Cardiac muscle cell (in vitro differentiated cells and primary cell): ENCODE data around the gene HNRNPF. TPM values are rescaled to one million over a fixed set of nuclear protein-coding genes. Genes with fewer than 3 reads are reported as not detected.

ENCODE experiments used
- DNase-seq, 2 donors: peaks; one replicate each; pipeline versions ENCODE4 v3.0.0 to v3.0.0-alpha.2; 2010 to 2017; ENCODE audit warnings: low read depth in 1 of 2, low spot score in 1 of 2
- H3K27ac ChIP-seq: fragments of 200-600 bp; sonication (generic); 2 replicates; pipeline ENCODE4 v1.5.1; 2016
- H3K27me3 ChIP-seq: fragments of 200-600 bp; sonication (generic); 2 replicates; pipeline ENCODE4 v1.6.0; 2016; ENCODE audit warnings: control low read depth
- H3K36me3 ChIP-seq: fragments of 200-600 bp; sonication (generic); 2 replicates; pipeline ENCODE4 v1.5.1; 2016; ENCODE audit warnings: control low read depth
- H3K4me1 ChIP-seq: fragments of 200-600 bp; sonication (generic); 2 replicates; pipeline ENCODE4 v1.8.1; 2017; ENCODE audit warnings: low read depth, mild to moderate bottlenecking, mixed run types
- H3K4me3 ChIP-seq: fragments of 200-600 bp; sonication (generic); 2 replicates; pipeline ENCODE4 v1.5.1; 2016; ENCODE audit warnings: mild to moderate bottlenecking
- H3K9me3 ChIP-seq: fragments of 200-600 bp; sonication (generic); 2 replicates; pipeline ENCODE4 v1.5.1; 2017; ENCODE audit warnings: low read depth, mild to moderate bottlenecking, control low read depth
- polyA plus RNA-seq: library from polyadenylated mRNA; unstranded; fragments of >200 nt; fragmentation: Nextera tagmentation; extraction: Ambion mirVana; gene quantifications from 2 replicates; pipeline ENCODE4 v1.2.1, GENCODE V29; 2016
- total RNA-seq: library from RNA; depleted of rRNA; stranded (reverse); fragments of >200 nt; gene quantifications from 2 replicates; pipeline ENCODE4 v1.2.3, GENCODE V29; 2016
- TF ChIP-seq, protein P1 (sequence below): IDR thresholded peaks from 2 replicates; pipeline ENCODE4 v1.5.1; 2012; ENCODE audit warnings: low read depth, mild to moderate bottlenecking, low read length

The HNRNPF gene
- total and polyA plus RNA-seq, 2 experiments from 2014 or later: 111 to 180 TPM

DNA sequence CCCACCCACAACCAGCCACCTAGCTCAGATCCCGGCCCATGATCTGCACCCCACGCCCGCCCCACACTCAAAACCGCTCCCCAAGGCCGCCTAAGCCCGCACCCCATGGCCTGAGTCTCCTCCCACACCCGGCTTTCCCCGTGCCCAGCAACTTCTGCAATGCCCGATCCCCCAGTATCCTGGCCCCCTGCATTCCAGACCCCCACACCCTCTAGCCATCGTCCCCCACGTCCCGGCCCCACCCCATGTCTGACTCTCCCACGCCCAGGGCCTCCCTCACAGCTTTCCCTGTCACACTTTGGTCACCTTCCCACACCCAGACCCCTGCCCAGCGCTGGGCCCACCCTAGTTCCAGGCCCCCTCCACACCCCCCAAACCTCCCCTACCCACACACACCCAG is 57.7 kb downstream of the HNRNPF start:
- H3K4me1 ChIP-seq: peaks cover 7% of the 10 kb centered on the region
- H3K27me3 ChIP-seq: no peaks in the 10 kb centered on the region
- no peaks in the 10 kb centered on the region for H3K36me3 ChIP-seq
- H3K9me3 ChIP-seq: no peaks in the 10 kb centered on the region
- H3K27ac ChIP-seq: no peak overlapping the region
- DNase-seq: no peak
- TF ChIP-seq, protein P1, sequence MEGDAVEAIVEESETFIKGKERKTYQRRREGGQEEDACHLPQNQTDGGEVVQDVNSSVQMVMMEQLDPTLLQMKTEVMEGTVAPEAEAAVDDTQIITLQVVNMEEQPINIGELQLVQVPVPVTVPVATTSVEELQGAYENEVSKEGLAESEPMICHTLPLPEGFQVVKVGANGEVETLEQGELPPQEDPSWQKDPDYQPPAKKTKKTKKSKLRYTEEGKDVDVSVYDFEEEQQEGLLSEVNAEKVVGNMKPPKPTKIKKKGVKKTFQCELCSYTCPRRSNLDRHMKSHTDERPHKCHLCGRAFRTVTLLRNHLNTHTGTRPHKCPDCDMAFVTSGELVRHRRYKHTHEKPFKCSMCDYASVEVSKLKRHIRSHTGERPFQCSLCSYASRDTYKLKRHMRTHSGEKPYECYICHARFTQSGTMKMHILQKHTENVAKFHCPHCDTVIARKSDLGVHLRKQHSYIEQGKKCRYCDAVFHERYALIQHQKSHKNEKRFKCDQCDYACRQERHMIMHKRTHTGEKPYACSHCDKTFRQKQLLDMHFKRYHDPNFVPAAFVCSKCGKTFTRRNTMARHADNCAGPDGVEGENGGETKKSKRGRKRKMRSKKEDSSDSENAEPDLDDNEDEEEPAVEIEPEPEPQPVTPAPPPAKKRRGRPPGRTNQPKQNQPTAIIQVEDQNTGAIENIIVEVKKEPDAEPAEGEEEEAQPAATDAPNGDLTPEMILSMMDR: no peak
- H3K4me3 ChIP-seq: no peak overlapping the region

DNA sequence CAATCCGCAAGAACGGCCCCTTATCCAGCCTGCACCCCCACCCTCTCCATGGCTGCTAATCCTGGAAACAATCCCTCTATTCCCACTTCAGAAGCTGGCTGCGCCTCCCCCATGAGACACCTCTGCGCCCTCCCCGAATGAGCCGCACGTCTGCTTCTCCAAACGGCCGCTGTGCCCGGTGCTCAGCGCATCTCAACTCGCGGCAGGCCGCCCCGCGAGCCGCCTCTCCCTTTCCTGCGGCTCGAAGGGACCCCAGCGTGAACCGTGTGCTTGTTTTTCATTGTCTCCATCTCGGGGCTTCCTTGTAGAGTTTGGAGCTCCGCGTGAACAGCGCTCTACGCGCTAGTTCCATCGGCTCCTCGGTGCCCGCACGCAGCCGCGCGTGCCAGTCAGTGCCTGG is 58.3 kb downstream of the HNRNPF start:
- TF ChIP-seq, protein P1: no peak
- DNase-seq: no peak
- H3K4me3 ChIP-seq: no peak overlapping the region
- H3K36me3 ChIP-seq: no peaks in the 10 kb centered on the region
- peaks cover 7% of the 10 kb centered on the region for H3K4me1 ChIP-seq
- H3K27me3 ChIP-seq: no peaks in the 10 kb centered on the region
- no peaks in the 10 kb centered on the region for H3K9me3 ChIP-seq
- no peak overlapping the region for H3K27ac ChIP-seq

DNA sequence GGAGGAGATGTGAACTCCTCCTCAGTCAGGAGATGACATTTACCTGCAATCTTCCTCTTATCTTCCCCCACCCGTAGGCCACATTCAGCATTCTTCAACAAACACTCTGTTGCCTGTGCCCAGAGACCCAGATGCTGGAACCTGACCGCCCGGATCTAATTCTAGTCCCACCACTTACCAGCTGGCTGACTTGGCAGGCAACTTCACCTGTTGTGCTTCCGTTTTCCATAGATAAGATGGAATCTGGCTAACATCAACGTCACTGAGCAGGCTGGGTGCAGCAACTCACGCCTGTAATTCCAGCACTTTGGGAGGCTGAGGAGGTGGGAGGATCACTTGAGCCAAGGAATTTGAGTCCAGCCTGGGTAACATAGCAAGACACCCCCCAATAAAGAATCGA is 58.8 kb downstream of the HNRNPF start:
- no peaks in the 10 kb centered on the region for H3K27me3 ChIP-seq
- peak; percentile 22 to 48 for DNase-seq
- H3K36me3 ChIP-seq: no peaks in the 10 kb centered on the region
- TF ChIP-seq, protein P1: no peak
- no peaks in the 10 kb centered on the region for H3K9me3 ChIP-seq
- H3K27ac ChIP-seq: no peak overlapping the region
- no peak overlapping the region for H3K4me3 ChIP-seq
- peaks cover 7% of the 10 kb centered on the region for H3K4me1 ChIP-seq

DNA sequence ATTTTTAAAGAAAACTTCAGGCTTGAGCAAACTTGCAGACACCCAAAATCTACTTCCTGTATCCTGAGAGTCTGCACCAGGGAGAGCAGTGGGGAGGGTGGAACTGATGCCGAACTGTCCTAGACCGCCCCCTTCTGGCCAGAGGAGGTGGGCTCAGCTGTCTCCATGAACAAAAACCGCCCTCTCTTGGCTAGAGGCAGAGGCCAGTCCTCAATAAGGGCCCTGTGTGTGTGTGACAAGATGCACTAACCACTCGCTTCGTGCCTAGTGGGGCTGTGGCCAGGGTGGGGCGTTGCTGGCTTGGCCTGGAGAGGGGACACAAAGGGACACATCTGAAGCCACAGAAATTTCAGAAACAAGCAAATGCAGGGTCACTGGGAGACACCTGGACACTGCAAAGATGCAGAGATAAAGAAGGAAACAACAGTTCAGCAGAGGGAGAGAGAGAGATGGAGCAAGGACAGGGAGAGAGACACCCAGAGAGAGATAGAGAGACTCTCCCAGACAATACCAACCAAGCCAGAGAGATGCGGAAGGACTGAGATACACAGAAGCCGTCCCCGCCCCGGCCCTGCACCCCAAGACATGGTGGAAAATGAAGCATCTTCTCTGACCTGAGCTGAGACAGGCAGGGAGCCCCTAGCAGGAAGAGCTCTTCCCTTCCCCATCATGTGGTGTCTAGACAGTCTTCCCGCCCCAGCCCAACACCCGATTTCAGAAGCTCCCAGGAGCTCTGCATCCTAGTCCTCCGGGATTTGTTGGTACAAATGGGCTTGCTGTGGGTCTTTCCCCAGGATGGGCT is 60.3 kb downstream of the HNRNPF start:
- TF ChIP-seq, protein P1: peak; percentile 97
- no peak overlapping the region for H3K4me3 ChIP-seq
- H3K4me1 ChIP-seq: no peaks in the 10 kb centered on the region
- no peaks in the 10 kb centered on the region for H3K9me3 ChIP-seq
- H3K36me3 ChIP-seq: no peaks in the 10 kb centered on the region
- DNase-seq: peak; percentile 86 to 88
- H3K27ac ChIP-seq: no peak overlapping the region
- H3K27me3 ChIP-seq: no peaks in the 10 kb centered on the region

DNA sequence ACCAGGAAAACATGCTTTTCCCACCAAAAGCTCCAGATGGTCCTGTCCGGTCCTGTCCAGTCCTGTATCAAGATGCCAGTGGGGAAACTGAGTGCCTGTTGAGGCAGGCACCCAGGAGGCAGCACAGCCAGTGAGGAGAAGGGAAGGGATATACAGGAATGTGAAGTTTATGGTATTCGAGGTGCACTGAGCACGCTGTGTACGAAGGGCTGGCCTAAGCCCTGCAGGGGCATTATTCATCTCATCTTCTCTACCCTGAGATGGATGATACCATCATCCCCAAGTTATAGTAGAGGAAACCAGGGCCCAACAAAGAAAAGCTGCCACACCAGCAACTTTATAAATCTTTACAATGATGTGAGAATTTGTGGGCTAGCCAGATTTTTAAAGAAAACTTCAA is 61.0 kb downstream of the HNRNPF start:
- H3K4me1 ChIP-seq: no peaks in the 10 kb centered on the region
- no peak overlapping the region for H3K4me3 ChIP-seq
- TF ChIP-seq, protein P1: no peak
- no peaks in the 10 kb centered on the region for H3K27me3 ChIP-seq
- DNase-seq: no peak
- H3K27ac ChIP-seq: no peak overlapping the region
- H3K9me3 ChIP-seq: no peaks in the 10 kb centered on the region
- no peaks in the 10 kb centered on the region for H3K36me3 ChIP-seq
